Activated gamma-delta T cell treated with Interleukin-2 at 50 U/mL for 16 hours (primary cell): ENCODE results near the gene DKK3.

ENCODE experiments used
- DNase-seq: peaks from one replicate; pipeline ENCODE4 v3.0.0-alpha.2; 2020

Gene DKK3

DNA sequence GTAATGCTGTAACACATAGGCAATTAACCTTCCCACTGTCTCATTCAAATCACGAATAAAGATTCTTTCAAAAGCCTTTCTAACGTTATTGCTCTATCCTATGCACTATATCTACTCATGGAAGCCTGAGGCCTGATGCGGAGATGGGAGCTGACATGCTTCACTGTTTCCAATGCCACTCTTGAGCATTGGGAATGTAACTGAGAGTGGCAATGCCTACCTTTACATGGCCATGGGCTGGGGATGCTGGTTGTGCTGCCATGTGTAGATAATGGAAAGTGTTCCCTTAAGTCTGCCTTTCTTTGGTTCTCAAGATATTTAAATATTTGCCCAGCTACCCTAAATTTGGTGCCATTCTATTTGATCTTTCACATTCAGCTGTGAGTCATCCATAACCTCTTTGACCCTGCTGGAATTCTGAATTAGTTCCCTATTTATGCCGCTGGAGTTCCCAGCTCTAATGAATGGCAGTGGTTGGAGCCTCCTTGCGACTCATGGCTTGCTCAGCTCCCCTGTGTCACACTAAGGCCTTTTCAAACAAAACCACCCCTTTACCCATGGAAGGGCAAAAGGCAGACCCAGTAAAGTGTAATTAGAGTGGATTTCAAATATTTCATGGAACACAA, 21.4 kb upstream of the DKK3 start:
- no peak for DNase-seq

DNA sequence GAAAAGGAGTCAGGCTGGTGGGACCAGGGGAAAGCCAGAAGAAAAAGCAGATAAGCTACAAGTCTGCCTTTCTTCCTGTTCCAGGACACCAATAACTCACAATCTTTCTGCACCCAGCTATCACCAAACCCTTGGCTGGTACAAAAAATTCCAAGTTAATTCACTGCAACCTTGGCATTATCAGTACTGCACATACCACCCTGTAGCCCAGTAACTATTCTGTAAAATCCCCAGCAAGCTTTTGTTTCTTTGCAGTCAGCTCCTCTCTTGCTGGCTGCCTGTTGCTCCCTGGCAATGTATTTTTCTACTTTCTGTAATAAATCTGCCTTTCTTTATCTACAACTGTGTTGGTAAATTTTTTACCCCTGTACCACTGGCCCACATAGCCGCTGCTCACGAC, 20.7 kb upstream of the DKK3 start:
- DNase-seq = no peak

- DNase-seq = no peak
Measured at GRCh38 chr11:12028303-12028702, 19.9 kb upstream of the DKK3 start.

- no peak for DNase-seq
Measured at GRCh38 chr11:12026331-12027211, 18.1 kb upstream of the DKK3 start.

DNA sequence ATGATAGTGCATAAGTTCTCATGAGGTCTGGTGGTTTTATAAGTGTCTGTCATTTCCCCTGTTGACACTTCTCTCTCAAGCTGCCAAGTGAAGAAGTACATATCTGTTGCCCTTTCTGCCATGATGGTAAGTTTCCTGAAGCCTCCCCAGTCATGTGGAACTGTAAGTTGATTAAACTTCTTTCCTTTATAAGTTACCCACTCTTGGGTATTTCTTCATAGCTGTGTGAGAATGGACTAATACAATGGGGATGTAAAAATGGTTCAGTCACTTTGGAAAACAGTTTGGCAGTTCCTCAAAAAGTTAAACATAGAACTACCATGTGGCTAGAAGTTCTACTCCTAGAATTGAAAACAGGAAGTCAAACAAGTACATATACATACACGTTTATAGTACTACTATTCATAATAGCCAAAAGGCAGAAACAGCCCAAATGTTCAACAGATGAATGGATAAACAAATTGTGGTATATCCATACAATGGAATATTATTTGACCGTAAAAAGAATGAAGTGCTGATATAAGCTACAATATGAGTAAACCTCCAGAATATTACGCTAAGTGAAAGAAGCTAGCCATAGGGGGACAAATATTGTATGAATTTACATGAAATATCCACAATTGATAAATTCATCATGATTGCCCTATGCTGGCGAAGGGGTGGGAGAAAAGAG, 16.0 kb upstream of the DKK3 start:
- DNase-seq = no peak

DNA sequence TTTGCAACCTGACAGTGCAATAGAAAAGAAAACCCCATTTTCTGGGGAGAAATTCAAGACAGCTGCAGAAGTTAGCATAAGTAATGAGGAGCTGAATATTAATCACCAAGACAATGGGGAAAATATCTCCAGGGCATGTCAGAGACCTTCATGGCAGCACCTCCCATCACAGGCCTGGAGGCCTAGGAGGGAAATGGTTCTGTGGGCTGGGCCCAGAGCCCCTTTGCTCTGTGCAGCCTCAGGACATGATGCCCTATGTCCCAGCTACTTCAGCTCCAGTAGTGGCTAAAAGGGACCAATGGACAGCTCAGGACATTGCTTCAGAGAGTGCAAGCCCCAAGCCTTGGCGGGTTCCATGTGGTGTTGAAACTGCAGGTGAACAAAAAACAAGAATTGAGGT, 14.6 kb upstream of the DKK3 start:
- DNase-seq = no peak

DNA sequence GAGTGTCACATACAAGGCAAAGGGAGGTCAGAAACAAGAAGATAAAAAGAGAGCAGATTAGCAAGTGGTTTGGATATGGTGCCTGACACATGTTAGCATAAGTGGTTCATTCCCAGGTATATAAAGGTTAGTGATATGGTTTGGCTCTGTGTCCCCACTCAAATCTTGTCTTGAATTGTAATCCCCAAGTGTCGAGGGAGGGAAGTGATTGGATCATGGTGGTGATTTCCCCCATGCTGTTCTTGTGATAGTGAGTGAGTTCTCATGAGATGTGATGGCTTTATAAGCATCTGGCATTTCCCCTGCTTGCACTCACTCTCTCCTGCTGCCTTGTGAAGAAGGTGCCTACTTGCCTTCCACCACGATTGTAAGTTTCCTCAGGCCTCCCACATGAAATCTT, 12.1 kb upstream of the DKK3 start:
- DNase-seq = no peak

GRCh38 chr11:12019866-12020416, 11.5 kb upstream of the DKK3 start:
- DNase-seq = no peak

DNA sequence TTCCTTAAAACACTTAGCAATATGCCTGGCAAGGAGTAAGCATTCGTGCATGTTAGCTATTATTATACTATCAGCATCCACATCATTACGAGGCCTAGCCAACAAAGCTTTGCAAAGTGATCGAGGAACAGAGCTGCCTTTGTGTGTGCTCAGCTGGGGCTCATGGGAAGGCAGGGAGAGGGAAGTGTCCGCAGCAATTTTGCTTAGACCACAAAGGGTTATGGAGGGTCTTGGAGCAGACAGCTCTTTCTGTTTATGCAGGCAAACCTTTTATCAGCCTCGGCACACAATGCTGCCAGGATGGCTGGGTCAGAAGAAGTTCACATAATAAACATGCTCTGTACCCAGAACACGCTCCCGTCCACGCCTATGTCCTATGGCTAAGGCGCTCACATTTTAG, 10.9 kb upstream of the DKK3 start:
- no peak for DNase-seq

DNA sequence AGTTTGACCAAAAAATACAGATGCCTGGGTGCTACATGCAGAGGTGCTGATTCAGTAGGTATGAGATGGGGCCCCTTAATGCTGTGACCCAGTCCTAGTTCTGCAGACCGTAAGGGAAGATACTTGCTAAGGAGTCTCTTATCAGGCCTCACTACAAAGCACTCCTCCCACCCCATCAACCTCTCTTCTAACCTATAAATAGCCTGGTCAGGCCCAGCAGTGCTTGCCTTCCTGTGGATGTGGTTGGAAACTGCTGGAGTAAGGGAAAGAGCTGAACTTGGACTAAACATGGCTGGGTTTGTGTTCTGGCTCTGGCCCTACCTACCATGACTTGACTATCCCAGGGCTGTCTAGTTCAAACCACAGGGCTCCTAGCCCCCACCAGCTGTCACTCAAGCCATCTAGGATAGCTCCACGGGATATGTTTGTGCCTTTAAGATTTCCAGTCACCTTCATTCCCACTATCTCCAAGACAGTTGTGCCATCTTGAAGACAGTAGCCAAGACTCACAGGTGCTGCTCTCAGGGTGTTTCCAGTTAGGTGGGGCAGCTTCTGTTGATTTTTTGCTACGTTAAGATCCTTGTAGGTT, 9.5 kb upstream of the DKK3 start:
- DNase-seq = no peak

- no peak for DNase-seq
Measured at GRCh38 chr11:12017243-12017678, 8.8 kb upstream of the DKK3 start.

- DNase-seq = no peak
Measured at GRCh38 chr11:12016246-12016645, 7.8 kb upstream of the DKK3 start.

- no peak for DNase-seq
Measured at GRCh38 chr11:12015486-12015885, 7.1 kb upstream of the DKK3 start.

DNA sequence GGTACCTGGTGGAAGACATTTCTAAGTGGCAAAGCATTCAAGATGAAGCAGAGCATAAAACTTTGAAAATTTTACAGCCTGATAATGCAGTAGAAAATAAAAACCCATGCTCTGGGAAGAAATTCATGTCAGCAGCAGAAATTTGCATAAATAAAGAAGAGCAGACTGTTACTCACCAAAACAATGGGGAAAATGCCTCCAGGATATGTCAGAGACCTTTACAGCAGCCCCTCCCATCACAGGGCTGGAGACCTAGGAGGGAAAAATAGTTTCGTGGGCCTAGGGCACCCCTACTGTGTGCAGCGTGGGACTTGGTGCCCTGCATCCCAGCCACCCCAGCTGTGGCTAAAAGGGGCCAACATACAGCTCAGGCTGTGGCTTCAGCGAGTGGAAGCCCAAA, 5.4 kb upstream of the DKK3 start:
- DNase-seq = no peak

GRCh38 chr11:12009617-12010321, 1.3 kb upstream of the DKK3 start:
- no peak for DNase-seq

GRCh38 chr11:12008790-12009616, 577 bp upstream of the DKK3 start:
- no peak for DNase-seq

DNA sequence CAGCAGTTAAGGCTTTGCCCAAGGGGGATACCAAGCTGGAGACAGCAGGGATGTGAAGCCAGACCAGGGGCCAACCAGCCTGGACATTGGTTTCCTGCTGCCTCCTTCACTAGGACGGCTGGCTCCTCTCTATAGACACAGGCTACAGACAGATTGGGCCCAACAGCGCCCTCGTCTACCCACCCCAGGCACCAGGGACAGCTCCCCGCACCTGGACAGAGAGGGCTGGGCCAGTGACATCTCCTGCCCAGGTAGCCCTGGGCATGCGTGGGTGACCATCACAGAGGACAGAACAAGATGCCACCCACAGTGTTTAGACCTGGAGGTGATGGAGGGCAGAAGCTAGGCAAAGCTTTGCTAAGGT, 1.2 kb downstream of the DKK3 start:
- DNase-seq = no peak

- DNase-seq = no peak
Measured at GRCh38 chr11:12006552-12007229, 1.7 kb downstream of the DKK3 start.

GRCh38 chr11:12005476-12005875, 3.0 kb downstream of the DKK3 start:
- DNase-seq = no peak

DNA sequence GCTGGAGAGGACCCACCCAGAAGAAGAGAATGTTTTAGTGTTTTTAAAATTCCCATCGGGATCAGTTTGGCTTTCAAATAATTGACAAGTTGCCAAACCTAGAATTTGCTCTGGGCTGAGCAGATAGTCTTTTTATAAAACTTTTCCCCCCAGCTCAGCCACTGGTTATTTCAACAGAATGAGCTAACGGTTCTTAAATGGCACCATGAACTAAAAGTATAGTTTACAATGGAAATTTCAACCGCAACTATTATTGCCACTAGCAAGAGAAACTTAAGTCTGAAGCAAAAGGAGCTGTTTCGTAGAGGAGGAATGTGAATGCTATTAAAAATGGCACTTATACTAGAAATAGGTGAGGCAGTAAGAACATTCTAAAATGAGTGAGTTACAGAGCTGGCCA, 3.4 kb downstream of the DKK3 start:
- DNase-seq = no peak

GRCh38 chr11:12003815-12004214, 4.6 kb downstream of the DKK3 start:
- no peak for DNase-seq
